GM12892 (cell line): Measurements from ENCODE around the gene DRD4.

Source experiments
- POLR2A ChIP-seq: IDR thresholded peaks from 2 replicates; pipeline ENCODE4 v1.6.1; 2011; ENCODE audit warnings: low read depth, low read length, control low read depth
- POLR2AphosphoS5 ChIP-seq: IDR thresholded peaks from 2 replicates; pipeline ENCODE4 v1.6.1; 2011; ENCODE audit warnings: low read depth, low read length, control low read depth

GRCh38 chr11:653837-654236, 16.8 kb downstream of the DRD4 start:
- TF ChIP-seq POLR2A (no peak), POLR2AphosphoS5 (no peak)
